HepG2 (cell line): ENCODE results near the gene COL8A2. TPM values are rescaled to one million over a fixed set of nuclear protein-coding genes. Genes with fewer than 3 reads are reported as not detected.

Experiments used
- CEBPB ChIP-seq: IDR thresholded peaks from 2 replicates; pipeline ENCODE4 v1.6.1; 2011; ENCODE audit warnings: low read depth, low read length, improper control_type of control experiment, borderline replicate concordance
- JUN ChIP-seq: sonication (generic); formaldehyde crosslinking; IDR thresholded peaks from 2 replicates; pipeline ENCODE4 v1.4.0; 2020; ENCODE audit warnings: mild to moderate bottlenecking, missing genetic modification reagents
- KDM5A ChIP-seq: fragments of 200-600 bp; sonication (generic); IDR thresholded peaks from 2 replicates; pipeline ENCODE4 v1.7.0; 2018; ENCODE audit warnings: antibody characterized with exemption, mild to moderate bottlenecking, low read length, borderline replicate concordance
- KLF13 ChIP-seq: sonication (generic); formaldehyde crosslinking; IDR thresholded peaks from 2 replicates; pipeline ENCODE4 v1.4.0; 2020; ENCODE audit warnings: mild to moderate bottlenecking, missing genetic modification reagents
- LCORL ChIP-seq, 2 experiments: fragments of 450-650 bp in 1 of 2; sonication (generic) in 1 of 2; formaldehyde crosslinking in 1 of 2; IDR thresholded peaks; 2 replicates each; pipeline versions ENCODE4 v1.5.0 to v1.6.1; 2017 to 2020; ENCODE audit warnings: antibody characterized with exemption in 1 of 2, missing genetic modification reagents in 1 of 2
- POLR2A ChIP-seq, 2 experiments: IDR thresholded peaks; 2 replicates each; pipeline ENCODE4 v1.6.1; 2011; ENCODE audit warnings: low read depth in 2 of 2, low read length in 2 of 2, mild to moderate bottlenecking in 1 of 2, moderate library complexity in 1 of 2; ENCODE audit not compliant: insufficient read depth in 1 of 2
- RBFOX2 ChIP-seq: fragments of 200-400 bp; formaldehyde crosslinking; IDR thresholded peaks from 2 replicates; pipeline ENCODE4 v1.6.1; 2017; ENCODE audit warnings: low read depth, mild to moderate bottlenecking, low read length
- RFXANK ChIP-seq: IDR thresholded peaks from 2 replicates; pipeline ENCODE4 v1.6.1; 2016
- SNRNP70 ChIP-seq: fragments of 200-400 bp; formaldehyde crosslinking; IDR thresholded peaks from 2 replicates; pipeline ENCODE4 v1.6.1; 2017; ENCODE audit warnings: mild to moderate bottlenecking, low read depth, low read length, moderate library complexity
- SP1 ChIP-seq, 2 experiments: fragments of 450-650 bp in 1 of 2; sonication (generic) in 1 of 2; formaldehyde crosslinking in 1 of 2; IDR thresholded peaks; 2 replicates each; pipeline versions ENCODE4 v1.4.0 to v1.6.1; 2016 to 2020; ENCODE audit warnings: missing genetic modification reagents in 1 of 2
- ZMYM2 ChIP-seq: sonication (generic); formaldehyde crosslinking; IDR thresholded peaks from 2 replicates; pipeline ENCODE4 v1.8.0; 2022; ENCODE audit warnings: mild to moderate bottlenecking, missing genetic modification reagents
- ZNF556 ChIP-seq: sonication (generic); formaldehyde crosslinking; IDR thresholded peaks from 2 replicates; pipeline ENCODE4 v1.4.0; 2020; ENCODE audit warnings: mild to moderate bottlenecking, missing genetic modification reagents, borderline replicate concordance
- ZSCAN30 ChIP-seq: sonication (generic); formaldehyde crosslinking; IDR thresholded peaks from 2 replicates; pipeline ENCODE4 v1.5.0; 2020; ENCODE audit warnings: mild to moderate bottlenecking, missing genetic modification reagents
- polyA plus RNA-seq, 8 experiments: library from polyadenylated mRNA; depleted of rRNA in 3 of 8; stranded (reverse) in 7 of 8; unstranded in 1 of 8; fragments of >200 nt; fragmentation: Illumina TruSeq in 4 of 8; extraction: Trizol in 4 of 8; gene quantifications; 2 replicates each; pipeline versions ENCODE4 v1.2.1 to v1.2.3, GENCODE V29; 2011 to 2016; ENCODE audit warnings: low read depth in 4 of 8, missing spikeins in 1 of 8, mixed read lengths in 1 of 8; ENCODE audit not compliant: insufficient read depth in 1 of 8
- total RNA-seq, 5 experiments: library from RNA; depleted of rRNA; stranded (reverse); fragments of >200 nt; fragmentation: Illumina TruSeq; extraction: Trizol; gene quantifications; 2 replicates each; pipeline ENCODE4 v1.2.3, GENCODE V29; 2016; ENCODE audit warnings: low read depth in 1 of 5
- TF ChIP-seq, protein P1 (sequence below): sonication (generic); formaldehyde crosslinking; IDR thresholded peaks from 2 replicates; pipeline ENCODE4 v1.9.0; 2021; ENCODE audit warnings: missing genetic modification reagents, borderline replicate concordance
- TF ChIP-seq, protein P2 (sequence below): sonication (generic); formaldehyde crosslinking; IDR thresholded peaks from 2 replicates; pipeline ENCODE4 v1.8.1; 2023; ENCODE audit warnings: mild to moderate bottlenecking, missing genetic modification reagents, borderline replicate concordance
- TF ChIP-seq, protein P3 (sequence below): sonication (generic); formaldehyde crosslinking; IDR thresholded peaks from 2 replicates; pipeline ENCODE4 v1.8.1; 2023; ENCODE audit warnings: missing genetic modification reagents, mild to moderate bottlenecking, borderline replicate concordance
- TF ChIP-seq, protein P4 (sequence below): sonication (generic); formaldehyde crosslinking; IDR thresholded peaks from 2 replicates; pipeline ENCODE4 v1.4.0; 2020; ENCODE audit warnings: missing genetic modification reagents
- TF ChIP-seq, protein P5 (sequence below): IDR thresholded peaks from 2 replicates; pipeline ENCODE4 v1.6.1; 2018; ENCODE audit warnings: missing genetic modification reagents
- TF ChIP-seq, protein P6 (sequence below): sonication (generic); formaldehyde crosslinking; IDR thresholded peaks from 2 replicates; pipeline ENCODE4 v1.8.1; 2023; ENCODE audit warnings: mild to moderate bottlenecking, missing genetic modification reagents

Gene COL8A2
- total and polyA plus RNA-seq, 2 of the 13 experiments (the other 11 are each of a cell fraction or from before 2014, with no cell fraction given), result 0.13 to 0.24 TPM

DNA sequence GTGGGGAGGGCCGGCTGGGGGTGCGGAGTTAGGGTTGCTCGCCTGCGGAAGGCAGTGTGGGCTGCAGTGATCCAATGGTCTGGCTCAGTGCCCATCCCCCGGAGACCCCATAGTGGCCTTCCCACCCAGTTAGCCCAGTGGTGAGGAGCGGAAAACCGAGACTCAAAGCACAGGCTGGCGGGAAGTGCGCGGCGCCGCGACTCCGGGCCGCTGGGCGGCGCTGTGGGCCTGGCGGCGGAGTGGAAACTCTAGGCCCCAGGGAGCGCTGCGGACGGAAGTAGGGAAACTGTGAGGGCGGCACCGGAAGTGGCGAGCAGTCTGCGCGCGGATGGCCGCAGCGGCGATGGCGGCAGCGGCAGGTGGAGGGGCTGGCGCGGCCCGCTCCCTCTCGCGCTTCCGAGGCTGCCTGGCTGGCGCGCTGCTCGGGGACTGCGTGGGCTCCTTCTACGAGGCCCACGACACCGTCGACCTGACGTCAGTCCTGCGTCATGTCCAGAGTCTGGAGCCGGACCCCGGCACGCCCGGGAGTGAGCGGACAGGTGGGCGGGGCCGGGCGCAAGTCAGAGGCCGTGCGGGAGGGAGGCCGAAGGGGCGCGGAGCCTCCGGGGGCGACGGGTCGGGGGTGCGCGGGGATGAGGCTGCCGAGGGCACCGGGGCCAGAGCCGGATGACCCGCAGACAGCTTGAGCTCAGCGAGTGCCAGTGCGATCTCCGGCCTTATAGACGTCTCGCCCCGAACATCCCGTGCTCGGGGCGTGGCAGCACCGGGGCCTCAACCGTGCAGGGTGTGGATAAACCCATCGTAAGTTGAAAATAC is 36.2 kb downstream of the COL8A2 start, which contains the start of gene ADPRS (continued):
- TF ChIP-seq, protein P1, sequence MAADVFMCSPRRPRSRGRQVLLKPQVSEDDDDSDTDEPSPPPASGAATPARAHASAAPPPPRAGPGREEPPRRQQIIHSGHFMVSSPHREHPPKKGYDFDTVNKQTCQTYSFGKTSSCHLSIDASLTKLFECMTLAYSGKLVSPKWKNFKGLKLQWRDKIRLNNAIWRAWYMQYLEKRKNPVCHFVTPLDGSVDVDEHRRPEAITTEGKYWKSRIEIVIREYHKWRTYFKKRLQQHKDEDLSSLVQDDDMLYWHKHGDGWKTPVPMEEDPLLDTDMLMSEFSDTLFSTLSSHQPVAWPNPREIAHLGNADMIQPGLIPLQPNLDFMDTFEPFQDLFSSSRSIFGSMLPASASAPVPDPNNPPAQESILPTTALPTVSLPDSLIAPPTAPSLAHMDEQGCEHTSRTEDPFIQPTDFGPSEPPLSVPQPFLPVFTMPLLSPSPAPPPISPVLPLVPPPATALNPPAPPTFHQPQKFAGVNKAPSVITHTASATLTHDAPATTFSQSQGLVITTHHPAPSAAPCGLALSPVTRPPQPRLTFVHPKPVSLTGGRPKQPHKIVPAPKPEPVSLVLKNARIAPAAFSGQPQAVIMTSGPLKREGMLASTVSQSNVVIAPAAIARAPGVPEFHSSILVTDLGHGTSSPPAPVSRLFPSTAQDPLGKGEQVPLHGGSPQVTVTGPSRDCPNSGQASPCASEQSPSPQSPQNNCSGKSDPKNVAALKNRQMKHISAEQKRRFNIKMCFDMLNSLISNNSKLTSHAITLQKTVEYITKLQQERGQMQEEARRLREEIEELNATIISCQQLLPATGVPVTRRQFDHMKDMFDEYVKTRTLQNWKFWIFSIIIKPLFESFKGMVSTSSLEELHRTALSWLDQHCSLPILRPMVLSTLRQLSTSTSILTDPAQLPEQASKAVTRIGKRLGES (CRISPR knock-in tag), result peak; percentile 66; the same call in 1 of the 2 replicates
- peak; percentile 98 for TF ChIP-seq KLF13 (CRISPR knock-in tag)
- TF ChIP-seq CEBPB, result no peak
- TF ChIP-seq JUN (CRISPR knock-in tag), result no peak
- TF ChIP-seq LCORL (IDR thresholded peaks at IDR 0.05), result no peak
- 0 out of 2 replicates have a peak, but pooled peaks have one; percentile 69 for TF ChIP-seq LCORL (CRISPR knock-in tag; IDR thresholded peaks at IDR 0.05)
- TF ChIP-seq ZNF556 (CRISPR knock-in tag), result peak; percentile 63
- no peak for TF ChIP-seq RFXANK (CRISPR knock-in tag)
- TF ChIP-seq RBFOX2, result peak; percentile 99
- TF ChIP-seq SNRNP70, result no peak
- TF ChIP-seq, protein P2, sequence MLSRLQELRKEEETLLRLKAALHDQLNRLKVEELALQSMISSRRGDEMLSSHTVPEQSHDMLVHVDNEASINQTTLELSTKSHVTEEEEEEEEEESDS (CRISPR knock-in tag), result no peak; the same call in 1 of the 2 replicates
- TF ChIP-seq, protein P3, sequence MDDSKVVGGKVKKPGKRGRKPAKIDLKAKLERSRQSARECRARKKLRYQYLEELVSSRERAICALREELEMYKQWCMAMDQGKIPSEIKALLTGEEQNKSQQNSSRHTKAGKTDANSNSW (CRISPR knock-in tag), result peak; percentile 47; the same call in 1 of the 2 replicates
- TF ChIP-seq POLR2A (IDR thresholded peaks at IDR 0.05; ENCODE audit: insufficient read depth in 1 of 2, low read depth in 2 of 2, low read length in 2 of 2), result peak; percentile 95 to 98
- TF ChIP-seq, protein P4, sequence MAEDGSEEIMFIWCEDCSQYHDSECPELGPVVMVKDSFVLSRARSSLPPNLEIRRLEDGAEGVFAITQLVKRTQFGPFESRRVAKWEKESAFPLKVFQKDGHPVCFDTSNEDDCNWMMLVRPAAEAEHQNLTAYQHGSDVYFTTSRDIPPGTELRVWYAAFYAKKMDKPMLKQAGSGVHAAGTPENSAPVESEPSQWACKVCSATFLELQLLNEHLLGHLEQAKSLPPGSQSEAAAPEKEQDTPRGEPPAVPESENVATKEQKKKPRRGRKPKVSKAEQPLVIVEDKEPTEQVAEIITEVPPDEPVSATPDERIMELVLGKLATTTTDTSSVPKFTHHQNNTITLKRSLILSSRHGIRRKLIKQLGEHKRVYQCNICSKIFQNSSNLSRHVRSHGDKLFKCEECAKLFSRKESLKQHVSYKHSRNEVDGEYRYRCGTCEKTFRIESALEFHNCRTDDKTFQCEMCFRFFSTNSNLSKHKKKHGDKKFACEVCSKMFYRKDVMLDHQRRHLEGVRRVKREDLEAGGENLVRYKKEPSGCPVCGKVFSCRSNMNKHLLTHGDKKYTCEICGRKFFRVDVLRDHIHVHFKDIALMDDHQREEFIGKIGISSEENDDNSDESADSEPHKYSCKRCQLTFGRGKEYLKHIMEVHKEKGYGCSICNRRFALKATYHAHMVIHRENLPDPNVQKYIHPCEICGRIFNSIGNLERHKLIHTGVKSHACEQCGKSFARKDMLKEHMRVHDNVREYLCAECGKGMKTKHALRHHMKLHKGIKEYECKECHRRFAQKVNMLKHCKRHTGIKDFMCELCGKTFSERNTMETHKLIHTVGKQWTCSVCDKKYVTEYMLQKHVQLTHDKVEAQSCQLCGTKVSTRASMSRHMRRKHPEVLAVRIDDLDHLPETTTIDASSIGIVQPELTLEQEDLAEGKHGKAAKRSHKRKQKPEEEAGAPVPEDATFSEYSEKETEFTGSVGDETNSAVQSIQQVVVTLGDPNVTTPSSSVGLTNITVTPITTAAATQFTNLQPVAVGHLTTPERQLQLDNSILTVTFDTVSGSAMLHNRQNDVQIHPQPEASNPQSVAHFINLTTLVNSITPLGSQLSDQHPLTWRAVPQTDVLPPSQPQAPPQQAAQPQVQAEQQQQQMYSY, result no peak
- no peak for TF ChIP-seq ZMYM2 (CRISPR knock-in tag)
- TF ChIP-seq, protein P5, sequence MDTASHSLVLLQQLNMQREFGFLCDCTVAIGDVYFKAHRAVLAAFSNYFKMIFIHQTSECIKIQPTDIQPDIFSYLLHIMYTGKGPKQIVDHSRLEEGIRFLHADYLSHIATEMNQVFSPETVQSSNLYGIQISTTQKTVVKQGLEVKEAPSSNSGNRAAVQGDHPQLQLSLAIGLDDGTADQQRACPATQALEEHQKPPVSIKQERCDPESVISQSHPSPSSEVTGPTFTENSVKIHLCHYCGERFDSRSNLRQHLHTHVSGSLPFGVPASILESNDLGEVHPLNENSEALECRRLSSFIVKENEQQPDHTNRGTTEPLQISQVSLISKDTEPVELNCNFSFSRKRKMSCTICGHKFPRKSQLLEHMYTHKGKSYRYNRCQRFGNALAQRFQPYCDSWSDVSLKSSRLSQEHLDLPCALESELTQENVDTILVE (CRISPR knock-in tag), result peak; percentile 92
- peak; percentile 94 for TF ChIP-seq ZSCAN30 (CRISPR knock-in tag)
- TF ChIP-seq, protein P6, sequence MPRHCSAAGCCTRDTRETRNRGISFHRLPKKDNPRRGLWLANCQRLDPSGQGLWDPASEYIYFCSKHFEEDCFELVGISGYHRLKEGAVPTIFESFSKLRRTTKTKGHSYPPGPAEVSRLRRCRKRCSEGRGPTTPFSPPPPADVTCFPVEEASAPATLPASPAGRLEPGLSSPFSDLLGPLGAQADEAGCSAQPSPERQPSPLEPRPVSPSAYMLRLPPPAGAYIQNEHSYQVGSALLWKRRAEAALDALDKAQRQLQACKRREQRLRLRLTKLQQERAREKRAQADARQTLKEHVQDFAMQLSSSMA (CRISPR knock-in tag), result peak; percentile 63; the same call in 1 of the 2 replicates
- TF ChIP-seq KDM5A, result peak; percentile 94
- no peak for TF ChIP-seq SP1 (IDR thresholded peaks at IDR 0.05)
- TF ChIP-seq SP1 (CRISPR knock-in tag; IDR thresholded peaks at IDR 0.05), result peak; percentile 92
